NCI-H526 treated with DMSO at 0.1 percent for 48 hours (cell line): ENCODE data around the gene SHANK3.
"Not testable (repeated sequence)": the region's sequence is repeated elsewhere in the genome, so short reads cannot be mapped to it uniquely, and the experiment has no call there.

ENCODE experiments used
- DNase-seq: peaks from one replicate; lab custom pipeline; 2025; lab: John Stamatoyannopoulos, UW

SHANK3 gene

GRCh38 chr22:50672471-50673230 lies at the start of gene SHANK3:
Gene SHANK3 (plus strand): TSS chr22:50672823.
- no peak for DNase-seq

DNA sequence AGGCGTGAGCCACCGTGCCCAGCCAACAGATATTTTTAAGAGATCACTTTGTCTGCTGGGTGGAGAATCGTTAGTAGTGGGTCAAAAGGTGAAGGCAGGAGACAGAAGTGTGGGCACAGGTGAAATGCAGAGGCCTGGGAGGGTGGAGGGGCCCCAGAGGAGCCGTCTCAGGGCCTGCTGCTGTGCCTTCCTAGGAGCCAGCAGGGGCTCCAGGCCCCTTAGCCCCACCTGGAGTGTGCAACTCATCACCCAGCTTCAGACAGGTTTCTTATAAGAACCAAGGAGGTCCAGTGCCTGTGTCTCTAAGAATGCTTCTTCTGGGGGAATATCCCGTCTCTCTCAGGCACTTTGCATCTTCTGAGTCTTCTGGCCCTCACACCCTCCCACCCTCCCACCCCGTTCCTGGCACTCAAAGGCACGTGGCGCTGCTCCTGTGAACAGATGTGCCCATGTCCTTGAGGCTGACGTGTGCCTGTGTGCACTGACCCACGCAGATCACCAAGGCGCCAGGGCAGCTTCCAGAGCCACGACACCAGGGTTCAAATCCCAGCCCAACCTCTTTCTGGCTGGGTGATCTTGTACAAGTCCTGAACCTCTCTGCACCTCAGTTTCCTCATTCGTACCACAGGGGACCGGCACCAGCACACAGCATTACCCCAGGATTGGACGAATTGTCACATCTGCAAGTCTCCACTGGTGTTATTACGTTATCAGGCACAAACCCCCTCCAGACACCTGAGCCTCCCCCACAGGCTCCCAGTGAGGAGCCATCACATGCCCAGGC lies 48.1 kb upstream of the SHANK3 start:
- DNase-seq, result no peak

GRCh38 chr22:50625131-50625567 lies 47.5 kb upstream of the SHANK3 start:
- no peak for DNase-seq

DNA sequence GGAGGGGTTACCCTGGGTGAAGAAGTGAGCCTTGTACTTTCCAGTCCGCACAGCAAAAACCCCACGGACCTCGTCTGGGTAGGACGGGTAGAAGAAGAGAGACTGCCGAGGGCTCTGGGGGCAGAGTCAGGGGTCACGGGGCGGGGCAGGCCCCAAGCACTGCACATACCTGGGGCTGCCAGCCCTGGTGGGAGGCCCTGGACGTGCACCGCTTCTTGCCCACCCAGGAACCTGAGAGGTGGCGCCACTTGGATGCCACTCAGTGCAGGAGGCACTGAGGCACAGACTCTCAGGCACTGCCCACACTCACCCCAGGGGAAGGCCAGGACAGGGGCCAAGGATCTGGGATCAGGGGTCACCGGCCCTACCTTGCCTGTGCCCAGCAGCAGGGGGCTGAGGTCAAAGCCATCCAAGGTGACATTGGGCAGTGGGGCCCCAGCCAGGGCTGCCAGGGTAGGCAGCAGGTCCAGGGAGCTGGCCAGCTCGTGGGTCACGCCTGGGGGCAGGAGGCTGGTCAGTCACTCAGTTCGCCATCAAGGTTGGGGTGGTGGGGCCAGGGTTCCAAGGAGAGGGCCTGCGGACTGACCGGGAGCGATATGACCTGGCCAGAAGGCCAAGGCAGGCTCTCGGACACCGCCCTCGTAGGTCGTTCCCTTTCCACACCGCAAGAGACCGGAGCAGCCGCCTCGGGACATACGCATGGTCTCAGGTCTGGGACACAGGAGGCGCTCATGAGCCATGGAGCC lies 46.9 kb upstream of the SHANK3 start:
- DNase-seq, result no peak

DNA sequence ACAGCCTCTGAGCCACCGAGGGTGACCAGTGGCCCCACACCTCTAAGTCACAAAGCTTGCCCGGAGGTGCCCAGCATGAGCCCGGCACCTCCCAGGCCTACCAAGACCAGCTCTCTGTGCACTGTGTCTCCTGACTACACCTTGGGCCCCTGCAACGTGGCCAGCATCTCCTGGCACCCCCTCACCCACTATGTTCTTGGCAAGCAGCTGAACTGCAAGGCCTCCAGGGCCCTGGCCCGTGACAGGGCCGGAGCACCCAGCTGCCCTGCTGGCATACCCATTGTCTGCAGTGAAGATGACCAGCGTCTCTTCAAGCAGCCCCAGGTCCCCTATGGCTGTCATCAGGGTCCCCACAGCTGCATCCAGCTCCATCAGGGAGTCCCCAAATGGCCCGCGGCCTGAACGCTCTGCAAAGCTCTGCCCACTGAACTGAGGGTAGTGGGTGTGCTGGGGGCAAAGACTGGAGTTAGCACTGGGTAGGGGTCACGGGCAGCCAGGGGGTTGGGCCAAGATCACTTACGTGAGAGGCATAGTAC lies 46.2 kb upstream of the SHANK3 start:
- no peak for DNase-seq

DNA sequence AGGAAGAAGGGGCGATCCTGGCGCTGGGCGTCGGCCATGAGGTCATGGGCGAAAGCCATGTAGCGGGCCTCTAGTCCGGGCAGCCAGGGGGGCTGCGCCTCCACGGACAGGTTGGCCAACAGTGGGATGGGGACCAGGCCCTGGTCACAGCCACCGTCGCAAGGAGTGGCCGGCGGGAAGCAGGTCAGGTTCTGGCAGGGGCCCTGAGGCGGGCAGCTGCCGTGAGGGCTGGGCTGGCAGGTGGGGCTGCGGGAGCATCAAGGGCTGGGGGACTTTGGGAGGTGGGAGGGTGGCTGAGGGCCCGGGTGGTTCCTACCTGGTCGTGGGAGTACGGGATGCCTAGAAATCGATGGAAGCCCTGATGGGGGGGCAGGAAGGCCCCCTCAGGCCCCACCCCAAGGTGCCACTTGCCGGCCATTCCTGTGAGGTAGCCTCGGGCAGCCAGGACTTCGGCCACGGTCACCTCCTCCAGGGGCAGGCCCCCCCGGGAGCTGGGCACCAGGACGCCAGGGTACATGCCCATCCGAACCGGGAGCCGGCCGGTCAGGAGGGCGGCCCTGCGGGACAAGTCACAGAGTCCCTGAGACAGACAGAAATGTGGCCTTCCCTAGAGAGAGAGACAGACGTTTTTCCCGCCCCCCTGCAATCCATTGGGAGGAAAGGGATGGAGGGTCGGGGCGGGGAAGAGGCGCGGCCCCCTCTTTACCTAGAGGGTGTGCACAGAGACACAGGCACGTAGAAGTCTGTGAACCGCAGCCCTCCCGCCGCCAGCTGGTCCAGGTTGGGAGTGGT lies 45.6 kb upstream of the SHANK3 start:
- no peak for DNase-seq

GRCh38 chr22:50627642-50628542 lies 44.7 kb upstream of the SHANK3 start, which contains the start of gene ARSA:
Gene ARSA (minus strand): TSS chr22:50628152. CDS start chr22:50627779, 373 bp downstream.
- peak; percentile 38 for DNase-seq

DNA sequence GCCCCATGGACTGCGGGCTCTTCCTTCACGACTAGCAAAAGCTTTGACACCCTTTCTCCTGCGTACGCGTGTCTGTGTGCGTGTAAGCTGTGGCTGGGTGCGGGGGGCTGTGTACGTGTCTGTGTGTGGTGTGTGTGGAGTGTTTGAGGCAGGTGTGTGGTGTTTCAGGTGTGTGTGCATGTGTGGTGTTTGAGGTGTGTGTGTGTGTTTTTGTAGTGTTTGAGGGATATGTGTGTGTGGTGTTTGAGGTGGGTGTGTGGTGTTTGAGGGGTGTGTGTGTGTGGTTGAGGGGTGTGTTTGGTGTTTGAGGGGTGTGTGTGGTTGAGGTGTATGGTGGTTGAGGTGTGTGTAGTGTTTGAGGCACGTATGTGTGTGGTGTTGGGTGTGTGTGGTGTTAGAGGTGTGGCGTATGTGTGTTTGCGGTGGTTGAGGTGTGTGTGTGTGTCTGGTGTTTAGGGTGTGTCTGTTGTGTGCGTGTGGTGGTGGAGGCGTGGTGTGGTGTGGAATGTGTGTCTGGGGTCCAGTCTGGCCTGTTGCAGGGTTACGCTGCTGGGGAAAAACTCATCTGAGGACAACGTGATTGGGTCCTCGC lies 44.0 kb upstream of the SHANK3 start:
- DNase-seq, result no peak

DNA sequence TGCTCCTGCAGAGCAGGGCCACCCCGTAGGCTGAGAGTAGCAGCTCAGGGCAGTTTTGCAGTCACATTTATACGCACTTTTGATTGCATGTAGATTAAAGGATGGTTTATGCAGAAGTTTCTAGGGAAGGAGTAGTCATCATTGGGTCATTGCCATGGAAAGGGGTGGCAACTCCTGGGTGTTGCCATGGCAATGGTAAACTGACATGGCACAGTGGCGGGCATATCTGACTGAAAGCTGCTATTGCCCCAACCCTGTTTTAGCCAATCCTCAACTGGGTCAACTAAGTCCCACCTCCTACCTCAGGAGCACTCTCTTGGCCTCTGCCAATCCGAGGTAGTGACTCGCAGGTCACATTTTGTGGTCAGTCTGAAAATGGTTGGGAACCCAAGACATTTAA lies 42.2 kb upstream of the SHANK3 start:
- DNase-seq, result no peak

- no peak for DNase-seq
Observed at GRCh38 chr22:50633086-50633485, 39.5 kb upstream of the SHANK3 start.

DNA sequence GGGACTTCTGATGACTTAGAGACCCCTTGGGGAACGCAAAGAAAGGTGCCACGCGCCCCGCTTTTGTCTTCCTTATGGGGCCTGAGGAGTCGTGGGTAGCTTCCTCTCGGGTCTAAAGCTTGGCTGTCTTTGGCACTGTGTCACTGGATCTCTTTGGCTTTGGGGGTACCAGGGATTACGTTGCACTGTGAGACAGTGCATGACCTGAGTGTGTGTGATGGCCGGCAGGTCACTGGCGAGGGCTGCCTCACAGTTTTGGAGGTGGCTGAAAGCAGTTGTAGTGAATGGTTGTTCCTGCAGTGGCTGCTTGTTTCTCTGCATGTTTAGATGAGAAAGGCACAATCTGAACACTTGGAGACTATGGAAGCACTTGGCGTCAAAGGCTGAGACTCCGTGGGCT lies 38.9 kb upstream of the SHANK3 start:
- no peak for DNase-seq

- DNase-seq, result no peak
Observed at GRCh38 chr22:50635591-50635990, 37.0 kb upstream of the SHANK3 start.

DNA sequence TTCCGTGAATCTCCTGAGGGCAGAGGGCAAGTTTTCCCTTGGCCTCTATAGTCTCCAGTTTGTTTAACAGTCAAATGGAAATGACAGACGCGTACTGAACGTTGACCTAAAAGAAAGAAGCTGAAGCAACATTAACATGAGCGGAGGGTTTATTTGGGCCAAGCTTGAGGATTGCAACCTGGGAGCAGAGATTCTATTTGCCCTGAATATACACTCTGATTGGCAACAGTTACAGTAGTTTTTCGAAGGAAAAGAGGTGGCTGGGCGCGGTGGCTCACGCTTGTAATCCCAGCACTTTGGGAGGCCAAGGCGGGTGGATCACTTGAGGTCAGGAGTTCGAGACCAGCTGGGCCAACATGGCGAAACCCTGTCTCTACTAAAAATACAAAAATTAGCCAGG lies 32.3 kb upstream of the SHANK3 start:
- DNase-seq, result not testable (repeated sequence)

DNA sequence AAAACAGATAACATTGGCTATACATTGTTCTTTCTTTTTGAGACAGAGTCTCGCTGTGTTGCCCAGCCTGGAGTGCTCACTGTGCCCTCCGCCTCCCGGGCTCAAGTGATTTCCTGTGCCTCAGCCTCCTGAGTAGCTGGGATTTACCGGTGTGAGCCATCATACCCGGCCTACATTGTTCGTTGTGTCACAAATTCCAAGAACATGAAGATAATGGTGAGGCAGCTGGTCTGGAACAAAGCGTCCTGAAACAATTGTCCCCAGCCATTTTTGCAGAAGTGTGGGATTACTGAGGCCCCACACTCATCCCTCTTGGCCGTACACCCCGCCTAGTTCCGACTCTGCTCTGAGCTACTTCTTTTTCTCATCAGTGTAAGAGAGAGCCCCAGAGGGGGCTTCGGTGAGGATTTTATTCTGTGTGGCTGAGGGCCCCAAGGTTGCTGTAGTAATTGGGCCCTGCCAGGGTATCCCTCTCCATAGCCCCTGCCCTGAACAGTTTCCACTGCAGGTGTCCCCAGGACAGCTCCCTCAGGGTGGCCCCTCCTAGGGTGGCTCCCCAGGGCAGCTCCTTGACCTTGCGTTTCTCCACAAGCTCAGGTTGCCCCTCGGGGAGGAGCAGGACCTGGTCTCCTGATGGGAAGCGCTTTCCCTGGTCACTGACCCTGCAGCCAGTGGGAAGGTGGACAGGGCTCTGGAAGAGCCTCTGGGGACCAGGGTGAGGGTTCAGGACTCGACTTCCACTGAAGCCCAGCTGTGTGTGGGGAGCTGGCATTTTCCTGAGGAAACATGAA lies 31.6 kb upstream of the SHANK3 start:
- DNase-seq, result no peak

GRCh38 chr22:50641696-50642607 lies 30.7 kb upstream of the SHANK3 start:
- DNase-seq, result no peak

DNA sequence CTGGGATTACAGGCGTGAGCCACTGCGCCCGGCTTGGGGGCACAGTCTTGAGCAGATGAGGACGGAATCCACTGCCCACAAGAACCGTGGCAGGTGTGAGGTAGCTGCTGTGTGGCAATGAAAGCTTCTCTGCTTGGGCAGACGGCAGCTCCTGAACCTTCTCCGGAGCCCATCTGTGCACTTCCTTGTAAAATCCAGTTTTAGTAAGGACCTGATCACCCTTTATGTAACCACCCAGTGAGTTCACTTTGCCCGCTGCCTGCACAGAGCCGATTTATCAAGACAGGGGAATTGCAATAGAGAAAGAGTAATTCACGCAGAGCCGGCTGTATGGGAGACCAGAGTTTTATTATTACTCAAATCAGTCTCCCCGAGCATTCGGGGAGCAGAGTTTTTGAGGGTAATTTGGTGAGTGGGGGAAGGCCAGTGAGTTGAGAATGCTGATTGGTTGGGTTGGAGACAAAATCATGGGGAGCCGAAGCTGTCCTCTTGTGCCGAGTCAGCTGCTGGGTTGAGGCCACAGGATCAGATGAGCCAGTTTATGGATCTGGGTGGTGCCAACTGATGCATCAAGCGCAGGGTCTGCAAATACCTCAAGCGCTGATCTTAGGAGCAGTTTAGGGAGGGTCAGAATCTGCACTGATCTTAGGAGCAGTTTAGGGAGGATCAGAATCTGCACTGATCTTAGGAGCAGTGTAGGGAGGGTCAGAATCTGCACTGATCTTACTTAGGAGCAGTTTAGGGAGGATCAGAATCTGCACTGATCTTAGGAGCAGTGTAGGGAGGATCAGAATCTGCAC lies 29.4 kb upstream of the SHANK3 start:
- not testable (repeated sequence) for DNase-seq

GRCh38 chr22:50643821-50644101 lies 28.9 kb upstream of the SHANK3 start:
- not testable (repeated sequence) for DNase-seq
